ENCODE measurements around the gene ZFYVE21. TPM values are rescaled to one million over a fixed set of nuclear protein-coding genes. Genes with fewer than 3 reads are reported as not detected.

The ZFYVE21 gene
- total and polyA plus RNA-seq, 4 donors: 69.0 to 110 (median 87.5) TPM

GRCh38 chr14:103696070-103696402, 19.6 kb upstream of the ZFYVE21 start:
- Histone ChIP-seq H3K36me3 (ENCODE audit: control insufficient read depth in 1 of 2, insufficient read depth in 2 of 2, low read length in 1 of 2) (peaks cover 0 to 9% of the 10 kb centered on the region in 2 donors), H3K9me3 (ENCODE audit: control insufficient read depth, low read length) (no peaks in the 10 kb centered on the region), H3K27me3 (ENCODE audit: control insufficient read depth in 1 of 2, insufficient read depth in 2 of 2, low read length in 1 of 2) (no peaks in the 10 kb centered on the region), H3K27ac (ENCODE audit: low read depth in 1 of 2, low read length in 2 of 2) (no peak overlapping the region), H3K4me1 (ENCODE audit: control insufficient read depth in 1 of 2, insufficient read depth in 2 of 2, low read length in 2 of 2) (no peaks in the 10 kb centered on the region), H3K4me3 (ENCODE audit: low read length in 2 of 2) (no peak overlapping the region)
- ATAC-seq (ENCODE audit: low FRiP score) (no peak), DNase-seq (peak in 1 of 2 donors; percentile 54)
- WGBS, 2 donors: 34 to 38% methylated on average over 12 to 13 of the region's 13 CpGs
- intact Hi-C loops (cut with DNase I): no loop called here

- ATAC-seq (ENCODE audit: low FRiP score) (peak; percentile 58), DNase-seq (peak in 1 of 2 donors; percentile 80)
- H3K36me3 ChIP-seq (ENCODE audit: control insufficient read depth in 1 of 2, insufficient read depth in 2 of 2, low read length in 1 of 2): peaks cover 0 to 9% of the 10 kb centered on the region in 2 donors
- H3K27ac ChIP-seq (ENCODE audit: low read depth in 1 of 2, low read length in 2 of 2): peak overlapping the region in 1 of 2 donors; percentile 0
- H3K27me3 ChIP-seq (ENCODE audit: control insufficient read depth in 1 of 2, insufficient read depth in 2 of 2, low read length in 1 of 2): no peaks in the 10 kb centered on the region
- intact Hi-C loops (cut with DNase I): no loop called here
- no peak overlapping the region for H3K4me3 ChIP-seq (ENCODE audit: low read length in 2 of 2)
- H3K9me3 ChIP-seq (ENCODE audit: control insufficient read depth, low read length): no peaks in the 10 kb centered on the region
- WGBS, 2 donors: 6 to 12% methylated on average over 17 of the region's 17 CpGs
- H3K4me1 ChIP-seq (ENCODE audit: control insufficient read depth in 1 of 2, insufficient read depth in 2 of 2, low read length in 2 of 2): no peaks in the 10 kb centered on the region
Observed at GRCh38 chr14:103696466-103697071, 19.0 kb upstream of the ZFYVE21 start.

GRCh38 chr14:103697206-103697602, 18.4 kb upstream of the ZFYVE21 start:
- Histone ChIP-seq H3K36me3 (ENCODE audit: control insufficient read depth in 1 of 2, insufficient read depth in 2 of 2, low read length in 1 of 2) (peaks cover 0 to 11% of the 10 kb centered on the region in 2 donors), H3K27me3 (ENCODE audit: control insufficient read depth in 1 of 2, insufficient read depth in 2 of 2, low read length in 1 of 2) (no peaks in the 10 kb centered on the region), H3K9me3 (ENCODE audit: control insufficient read depth, low read length) (no peaks in the 10 kb centered on the region), H3K27ac (ENCODE audit: low read depth in 1 of 2, low read length in 2 of 2) (peak overlapping the region in 1 of 2 donors; percentile 9), H3K4me3 (ENCODE audit: low read length in 2 of 2) (no peak overlapping the region), H3K4me1 (ENCODE audit: control insufficient read depth in 1 of 2, insufficient read depth in 2 of 2, low read length in 2 of 2) (no peaks in the 10 kb centered on the region)
- no peak for ATAC-seq (ENCODE audit: low FRiP score)
- WGBS, 2 donors: 7 to 10% methylated on average over 3 of the region's 3 CpGs
- DNase-seq: peak in 1 of 2 donors; percentile 33
- intact Hi-C loops (cut with DNase I): no loop called here

GRCh38 chr14:103697603-103698379, 17.8 kb upstream of the ZFYVE21 start:
- DNase-seq (peak; percentile 49 to 55), ATAC-seq (ENCODE audit: low FRiP score) (no peak)
- H3K36me3 ChIP-seq (ENCODE audit: control insufficient read depth in 1 of 2, insufficient read depth in 2 of 2, low read length in 1 of 2): peaks cover 0 to 11% of the 10 kb centered on the region in 2 donors
- WGBS, 2 donors: 68 to 79% methylated on average over 14 of the region's 14 CpGs
- H3K4me3 ChIP-seq (ENCODE audit: low read length in 2 of 2): no peak overlapping the region
- H3K4me1 ChIP-seq (ENCODE audit: control insufficient read depth in 1 of 2, insufficient read depth in 2 of 2, low read length in 2 of 2): no peaks in the 10 kb centered on the region
- peak overlapping the region in 1 of 2 donors; percentile 9 for H3K27ac ChIP-seq (ENCODE audit: low read depth in 1 of 2, low read length in 2 of 2)
- no peaks in the 10 kb centered on the region for H3K9me3 ChIP-seq (ENCODE audit: control insufficient read depth, low read length)
- intact Hi-C loops (cut with DNase I): no loop called here
- H3K27me3 ChIP-seq (ENCODE audit: control insufficient read depth in 1 of 2, insufficient read depth in 2 of 2, low read length in 1 of 2): no peaks in the 10 kb centered on the region

- H3K4me3 ChIP-seq (ENCODE audit: low read length in 2 of 2): no peak overlapping the region
- intact Hi-C loops (cut with DNase I): no loop called here
- no peak for ATAC-seq (ENCODE audit: low FRiP score)
- no peaks in the 10 kb centered on the region for H3K27me3 ChIP-seq (ENCODE audit: control insufficient read depth in 1 of 2, insufficient read depth in 2 of 2, low read length in 1 of 2)
- no peak overlapping the region for H3K27ac ChIP-seq (ENCODE audit: low read depth in 1 of 2, low read length in 2 of 2)
- WGBS, 2 donors: 83 to 86% methylated on average over 33 of the region's 33 CpGs
- DNase-seq: peak; percentile 51 to 72
- H3K9me3 ChIP-seq (ENCODE audit: control insufficient read depth, low read length): no peaks in the 10 kb centered on the region
- peaks cover 0 to 6% of the 10 kb centered on the region in 2 donors for H3K36me3 ChIP-seq (ENCODE audit: control insufficient read depth in 1 of 2, insufficient read depth in 2 of 2, low read length in 1 of 2)
- H3K4me1 ChIP-seq (ENCODE audit: control insufficient read depth in 1 of 2, insufficient read depth in 2 of 2, low read length in 2 of 2): no peaks in the 10 kb centered on the region
Observed at GRCh38 chr14:103698380-103699260, 17.0 kb upstream of the ZFYVE21 start.

- 80 to 88% methylated on average over 17 of the region's 17 CpGs for WGBS, 2 donors
- Histone ChIP-seq H3K4me3 (ENCODE audit: low read length in 2 of 2) (no peak overlapping the region), H3K4me1 (ENCODE audit: control insufficient read depth in 1 of 2, insufficient read depth in 2 of 2, low read length in 2 of 2) (no peaks in the 10 kb centered on the region), H3K27me3 (ENCODE audit: control insufficient read depth in 1 of 2, insufficient read depth in 2 of 2, low read length in 1 of 2) (no peaks in the 10 kb centered on the region), H3K9me3 (ENCODE audit: control insufficient read depth, low read length) (no peaks in the 10 kb centered on the region), H3K27ac (ENCODE audit: low read depth in 1 of 2, low read length in 2 of 2) (no peak overlapping the region), H3K36me3 (ENCODE audit: control insufficient read depth in 1 of 2, insufficient read depth in 2 of 2, low read length in 1 of 2) (peaks cover 0 to 3% of the 10 kb centered on the region in 2 donors)
- no peak for ATAC-seq (ENCODE audit: low FRiP score)
- intact Hi-C loops (cut with DNase I): no loop called here
- DNase-seq: no peak
Observed at GRCh38 chr14:103699261-103699661, 16.3 kb upstream of the ZFYVE21 start.

GRCh38 chr14:103699901-103700752, 15.5 kb upstream of the ZFYVE21 start:
- DNase-seq (peak; percentile 48 to 78), ATAC-seq (ENCODE audit: low FRiP score) (peak; percentile 3)
- Histone ChIP-seq H3K36me3 (ENCODE audit: control insufficient read depth in 1 of 2, insufficient read depth in 2 of 2, low read length in 1 of 2) (peaks cover 0 to 3% of the 10 kb centered on the region in 2 donors), H3K27ac (ENCODE audit: low read depth in 1 of 2, low read length in 2 of 2) (no peak overlapping the region), H3K4me1 (ENCODE audit: control insufficient read depth in 1 of 2, insufficient read depth in 2 of 2, low read length in 2 of 2) (no peaks in the 10 kb centered on the region), H3K4me3 (ENCODE audit: low read length in 2 of 2) (no peak overlapping the region), H3K27me3 (ENCODE audit: control insufficient read depth in 1 of 2, insufficient read depth in 2 of 2, low read length in 1 of 2) (no peaks in the 10 kb centered on the region), H3K9me3 (ENCODE audit: control insufficient read depth, low read length) (no peaks in the 10 kb centered on the region)
- intact Hi-C loops (cut with DNase I): no loop called here
- 32 to 41% methylated on average over 24 to 25 of the region's 25 CpGs for WGBS, 2 donors
